MCF 10A (cell line): ENCODE data around the gene SPATA6L. TPM values are rescaled to one million over a fixed set of nuclear protein-coding genes. Genes with fewer than 3 reads are reported as not detected.

ENCODE experiments used
- BruUV-seq: library from RNA; stranded (reverse); fragments of 400-500 nt; replicated peaks from 2 replicates; lab custom pipeline; 2021; lab: Mats Ljungman, UMichigan
- CTCF ChIA-PET: fragments of 300-600 bp; sonication (Branson Sonifier 250); formaldehyde crosslinking; extraction: SDS; loops from one replicate; lab custom pipeline; 2021; ENCODE audit warnings: antibody characterized with exemption, inconsistent platforms; lab: Yijun Ruan, JAX
- POLR2A ChIA-PET: fragments of 300-600, 350-650 bp; sonication (Branson Sonifier 250); formaldehyde crosslinking; extraction: SDS; loops from one replicate; lab custom pipeline; 2020; ENCODE audit warnings: antibody characterized with exemption, inconsistent platforms; lab: Yijun Ruan, JAX
- DNase-seq: peaks from one replicate; pipeline ENCODE4 v3.0.0-alpha.2; 2018; ENCODE audit not compliant: unreplicated experiment
- H3K27ac Mint-ChIP-seq: one replicate; pipeline ENCODE4 v1.8.0; 2022; ENCODE audit warnings: mild to moderate bottlenecking, low read depth, mixed read lengths; ENCODE audit not compliant: unreplicated experiment
- H3K27me3 Mint-ChIP-seq: one replicate; pipeline ENCODE4 v1.8.0; 2022; ENCODE audit warnings: mixed read lengths; ENCODE audit not compliant: insufficient read depth, unreplicated experiment
- H3K36me3 Mint-ChIP-seq: one replicate; pipeline ENCODE4 v1.8.0; 2022; ENCODE audit warnings: mild to moderate bottlenecking, moderate library complexity, mixed read lengths; ENCODE audit not compliant: insufficient read depth, unreplicated experiment
- H3K4me1 Mint-ChIP-seq: one replicate; pipeline ENCODE4 v1.8.0; 2022; ENCODE audit warnings: mixed read lengths; ENCODE audit not compliant: insufficient read depth, unreplicated experiment
- H3K4me3 Mint-ChIP-seq: one replicate; pipeline ENCODE4 v1.8.0; 2022; ENCODE audit warnings: mild to moderate bottlenecking, moderate library complexity, mixed read lengths; ENCODE audit not compliant: unreplicated experiment
- H3K9me3 Mint-ChIP-seq: one replicate; pipeline ENCODE4 v1.8.0; 2022; ENCODE audit warnings: mixed read lengths; ENCODE audit not compliant: unreplicated experiment
- intact Hi-C: fragments of 100-400 bp; cut with micrococcal nuclease; formaldehyde crosslinking; loops from 2 replicates; pipeline ENCODE4 v1.14.1; 2022
- total RNA-seq: library from RNA; stranded (reverse); gene quantifications from 2 replicates; pipeline ENCODE4 v1.2.3, GENCODE V29; 2022
- TF ChIP-seq, protein P1 (sequence below): fragments of 200-600 bp; IDR thresholded peaks from one replicate; pipeline ENCODE4 v1.8.0; 2022; ENCODE audit warnings: antibody characterized with exemption, mild to moderate bottlenecking; ENCODE audit not compliant: unreplicated experiment

Gene SPATA6L
- total RNA-seq, 1 experiment from 2014 or later: 5.5 TPM

DNA sequence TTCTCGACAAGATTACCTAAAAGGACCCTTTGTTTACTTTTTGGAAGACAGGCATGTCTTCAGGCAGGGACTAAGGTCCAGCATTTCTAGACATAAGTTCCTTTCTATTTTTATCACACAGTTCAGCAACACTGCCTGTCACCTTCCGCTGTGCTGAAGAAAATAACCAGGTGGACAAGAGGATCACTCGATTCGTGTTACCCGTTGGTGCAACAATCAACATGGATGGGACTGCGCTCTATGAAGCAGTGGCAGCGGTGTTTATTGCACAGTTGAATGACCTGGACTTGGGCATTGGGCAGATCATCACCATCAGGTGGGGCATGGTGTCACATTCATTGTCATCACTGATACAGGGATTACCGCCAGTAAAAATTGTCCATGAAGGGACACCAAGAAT is 89.8 kb downstream of the SPATA6L start:
- intact Hi-C loops: no loop called here
- BruUV-seq: no TSS peak
- TF ChIP-seq, protein P1, sequence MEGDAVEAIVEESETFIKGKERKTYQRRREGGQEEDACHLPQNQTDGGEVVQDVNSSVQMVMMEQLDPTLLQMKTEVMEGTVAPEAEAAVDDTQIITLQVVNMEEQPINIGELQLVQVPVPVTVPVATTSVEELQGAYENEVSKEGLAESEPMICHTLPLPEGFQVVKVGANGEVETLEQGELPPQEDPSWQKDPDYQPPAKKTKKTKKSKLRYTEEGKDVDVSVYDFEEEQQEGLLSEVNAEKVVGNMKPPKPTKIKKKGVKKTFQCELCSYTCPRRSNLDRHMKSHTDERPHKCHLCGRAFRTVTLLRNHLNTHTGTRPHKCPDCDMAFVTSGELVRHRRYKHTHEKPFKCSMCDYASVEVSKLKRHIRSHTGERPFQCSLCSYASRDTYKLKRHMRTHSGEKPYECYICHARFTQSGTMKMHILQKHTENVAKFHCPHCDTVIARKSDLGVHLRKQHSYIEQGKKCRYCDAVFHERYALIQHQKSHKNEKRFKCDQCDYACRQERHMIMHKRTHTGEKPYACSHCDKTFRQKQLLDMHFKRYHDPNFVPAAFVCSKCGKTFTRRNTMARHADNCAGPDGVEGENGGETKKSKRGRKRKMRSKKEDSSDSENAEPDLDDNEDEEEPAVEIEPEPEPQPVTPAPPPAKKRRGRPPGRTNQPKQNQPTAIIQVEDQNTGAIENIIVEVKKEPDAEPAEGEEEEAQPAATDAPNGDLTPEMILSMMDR: no peak
- no peak overlapping the region for H3K4me3 Mint-ChIP-seq
- no peaks in the 10 kb centered on the region for H3K9me3 Mint-ChIP-seq
- ChIA-PET CTCF (interaction anchor here (0.7 kb wide), 1 partner anchor 89 kb away, joined by 3 read pairs; no protein-coding TSS in a partner anchor), POLR2A (no interaction called here)
- no peaks in the 10 kb centered on the region for H3K4me1 Mint-ChIP-seq
- no peaks in the 10 kb centered on the region for H3K27me3 Mint-ChIP-seq
- no peaks in the 10 kb centered on the region for H3K36me3 Mint-ChIP-seq
- DNase-seq: no peak
- H3K27ac Mint-ChIP-seq: no peak overlapping the region

DNA sequence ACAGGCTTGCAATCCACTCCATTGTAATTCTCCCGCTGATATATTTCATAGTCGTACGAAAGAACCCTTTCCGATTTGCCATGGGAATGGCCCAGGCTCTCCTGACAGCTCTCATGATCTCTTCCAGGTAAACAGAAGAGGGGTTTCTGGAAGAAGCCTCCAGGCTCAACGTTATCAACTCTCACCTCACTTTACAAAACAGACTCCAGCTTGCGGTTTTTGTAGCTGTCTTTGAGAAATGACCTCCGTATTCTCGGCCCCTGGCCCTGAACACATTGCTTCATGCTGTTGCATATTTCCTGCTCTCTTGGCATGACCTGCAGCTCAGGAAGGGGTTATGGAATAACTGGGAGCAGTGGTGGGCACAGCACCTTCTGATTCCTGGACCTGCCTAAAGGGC is 90.3 kb downstream of the SPATA6L start:
- Mint-ChIP-seq H3K4me3 (no peak overlapping the region), H3K27ac (no peak overlapping the region), H3K27me3 (no peaks in the 10 kb centered on the region), H3K4me1 (no peaks in the 10 kb centered on the region), H3K9me3 (no peaks in the 10 kb centered on the region), H3K36me3 (no peaks in the 10 kb centered on the region)
- TF ChIP-seq, protein P1: no peak
- no TSS peak for BruUV-seq
- no peak for DNase-seq
- ChIA-PET POLR2A (no interaction called here), CTCF (interaction anchor here (0.7 kb wide), 1 partner anchor 90 kb away, joined by 3 read pairs; no protein-coding TSS in a partner anchor)
- intact Hi-C loops: no loop called here

DNA sequence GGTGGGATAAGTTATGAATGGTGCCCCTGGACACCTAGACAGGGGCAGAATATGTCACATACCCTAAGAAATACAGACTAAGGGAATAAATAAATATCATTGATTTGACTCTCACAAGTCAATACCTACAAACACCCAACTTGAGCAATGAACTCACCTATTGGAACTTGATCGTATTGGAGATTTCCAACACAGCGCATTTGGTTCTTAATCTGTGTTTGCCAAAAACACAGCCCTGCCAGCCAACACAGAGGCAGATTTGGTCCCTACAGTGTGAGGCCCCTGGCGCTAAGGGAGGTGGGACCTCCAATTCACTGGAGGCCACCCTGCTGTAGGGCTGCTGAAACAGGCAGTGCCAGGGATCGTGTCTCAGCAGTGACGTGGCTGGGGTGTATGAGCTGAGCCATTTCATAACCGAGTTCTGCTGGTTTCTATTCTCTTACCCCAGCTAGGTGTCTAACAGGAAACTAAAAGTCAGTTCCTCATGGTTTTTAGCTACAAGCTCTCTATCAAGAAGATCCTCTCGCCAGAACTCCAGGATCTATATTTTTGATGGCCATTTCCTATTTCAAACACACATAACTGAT is 91.5 kb downstream of the SPATA6L start:
- no peaks in the 10 kb centered on the region for H3K36me3 Mint-ChIP-seq

DNA sequence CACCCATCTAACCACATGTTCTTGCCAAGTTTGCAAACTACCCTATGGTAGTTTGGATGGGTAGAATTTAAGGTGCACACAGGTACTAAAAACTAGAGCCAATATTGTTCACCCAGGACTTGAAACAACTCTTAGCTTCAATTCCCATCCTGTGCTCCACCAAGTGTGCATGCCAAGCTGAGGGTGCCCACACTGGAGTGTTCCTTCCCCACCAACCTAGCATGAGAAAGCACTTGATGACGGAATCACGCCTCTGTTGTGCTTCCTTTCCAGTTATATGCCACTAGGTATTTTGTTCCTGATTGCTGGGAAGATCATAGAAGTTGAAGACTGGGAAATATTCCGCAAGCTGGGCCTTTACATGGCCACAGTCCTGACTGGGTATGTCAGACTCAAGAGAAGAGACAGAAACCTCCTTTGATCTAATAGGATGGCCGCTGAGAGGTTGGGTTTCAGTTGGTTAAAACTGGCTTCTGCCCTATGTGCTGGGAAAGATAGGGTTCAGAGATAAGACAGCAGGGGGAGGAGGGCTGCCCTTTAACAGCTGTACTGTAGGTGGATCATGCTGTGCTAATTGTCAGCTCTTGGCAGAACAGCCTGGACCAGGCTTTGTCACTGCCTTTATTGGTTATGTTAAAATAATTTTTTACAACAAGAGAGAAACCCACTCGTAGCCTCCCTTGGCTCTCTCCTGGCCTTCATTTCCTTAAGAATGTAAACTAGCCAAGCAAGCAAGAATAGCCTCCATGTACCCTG is 92.5 kb downstream of the SPATA6L start:
- TF ChIP-seq, protein P1: no peak
- Mint-ChIP-seq H3K9me3 (no peaks in the 10 kb centered on the region), H3K36me3 (no peaks in the 10 kb centered on the region), H3K4me1 (no peaks in the 10 kb centered on the region), H3K4me3 (no peak overlapping the region), H3K27ac (no peak overlapping the region), H3K27me3 (no peaks in the 10 kb centered on the region)
- no TSS peak for BruUV-seq
- intact Hi-C loops: no loop called here
- DNase-seq: no peak
- CTCF ChIA-PET: interaction anchor here (0.6 to 1.4 kb wide), 5 partner anchors 26 to 877 kb away, joined by 3 to 5 read pairs (median 4); no protein-coding TSS in a partner anchor
- POLR2A ChIA-PET: no interaction called here

More for the DNA sequence above, 91.5 kb downstream of the SPATA6L start:
- no peak overlapping the region for H3K27ac Mint-ChIP-seq
- CTCF ChIA-PET: interaction anchor here (0.7 to 1.4 kb wide), 2 partner anchors 29 to 876 kb away, joined by 3 to 4 read pairs; no protein-coding TSS in a partner anchor
- TF ChIP-seq, protein P1: no peak
- H3K9me3 Mint-ChIP-seq: no peaks in the 10 kb centered on the region
- POLR2A ChIA-PET: no interaction called here
- no peak for DNase-seq
- no peaks in the 10 kb centered on the region for H3K4me1 Mint-ChIP-seq
- intact Hi-C loops: no loop called here
- BruUV-seq: no TSS peak
- no peak overlapping the region for H3K4me3 Mint-ChIP-seq
- no peaks in the 10 kb centered on the region for H3K27me3 Mint-ChIP-seq
